Progenitor cell of endocrine pancreas (in vitro differentiated cells): ENCODE measurements around the gene ZDHHC14. TPM values are rescaled to one million over a fixed set of nuclear protein-coding genes. Genes with fewer than 3 reads are reported as not detected.

ENCODE experiments used
- DNase-seq: peaks from one replicate; pipeline ENCODE4 v3.0.0; 2021; ENCODE audit warnings: low spot score; ENCODE audit not compliant: unreplicated experiment
- H3K27ac Mint-ChIP-seq: 2 replicates; pipeline ENCODE4 v1.8.0; 2021; ENCODE audit warnings: mild to moderate bottlenecking, moderate library complexity, mixed read lengths
- H3K27me3 Mint-ChIP-seq: 2 replicates; pipeline ENCODE4 v1.8.0; 2021; ENCODE audit warnings: mixed read lengths
- H3K36me3 Mint-ChIP-seq: 2 replicates; pipeline ENCODE4 v1.8.0; 2022; ENCODE audit warnings: mixed read lengths; ENCODE audit not compliant: insufficient read depth
- H3K4me1 Mint-ChIP-seq: 2 replicates; pipeline ENCODE4 v1.8.0; 2021; ENCODE audit warnings: low read depth, mixed read lengths
- H3K4me3 Mint-ChIP-seq: 2 replicates; pipeline ENCODE4 v1.8.0; 2021; ENCODE audit warnings: low read depth, mild to moderate bottlenecking, moderate library complexity, mixed read lengths
- H3K9me3 Mint-ChIP-seq: 2 replicates; pipeline ENCODE4 v1.8.0; 2021; ENCODE audit warnings: low read depth, mixed read lengths
- total RNA-seq: library from RNA; stranded (reverse); gene quantifications from 2 replicates; pipeline ENCODE4 v1.2.1, GENCODE V29; 2021
- TF ChIP-seq, protein P1 (sequence below): fragments of 200-600 bp; sonication (generic); IDR thresholded peaks from one replicate; pipeline ENCODE4 v1.5.0; 2021; ENCODE audit warnings: antibody characterized with exemption, mild to moderate bottlenecking; ENCODE audit not compliant: unreplicated experiment

Gene ZDHHC14
- total RNA-seq, 1 donor from 2014 or later: 9.0 TPM

DNA sequence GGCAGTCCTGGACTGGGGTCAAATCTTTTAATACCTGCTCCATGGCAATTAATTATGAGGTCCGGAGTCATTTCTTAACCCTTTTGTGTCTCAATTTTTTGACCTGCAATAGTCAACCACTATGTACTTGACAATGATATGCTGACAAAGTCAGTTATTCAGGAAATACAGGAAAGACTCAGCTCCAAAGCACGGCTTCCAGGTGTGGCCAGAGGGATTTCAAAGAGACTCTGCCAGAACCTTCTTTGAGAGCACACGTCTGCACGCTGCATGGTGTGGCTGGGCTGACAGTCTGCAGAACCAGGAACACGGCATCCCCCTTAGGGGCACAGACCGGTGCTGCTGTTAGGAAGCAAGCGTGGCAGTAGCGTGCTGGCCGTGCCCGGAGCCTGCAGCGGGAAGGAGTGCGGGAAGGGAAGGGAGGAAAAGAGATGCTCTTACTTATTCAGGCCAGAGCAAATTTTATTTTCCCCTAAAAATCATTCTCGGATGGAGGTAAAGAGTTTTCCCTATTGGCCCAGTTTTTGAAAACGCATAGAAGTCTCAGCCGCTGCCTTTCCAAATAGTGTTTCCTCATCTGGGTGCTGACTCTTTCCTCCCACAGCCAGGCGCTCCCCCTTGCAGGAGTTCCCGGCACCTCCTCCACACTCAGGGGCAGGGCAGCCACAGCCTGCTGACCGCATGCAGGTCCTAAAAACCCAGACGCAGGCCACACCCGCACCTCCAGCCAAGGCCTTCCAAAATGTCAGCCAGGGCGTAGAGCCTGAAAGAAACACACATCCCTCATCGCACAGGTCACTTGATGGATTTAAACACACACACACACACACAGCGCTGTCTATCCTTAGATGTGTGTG lies 254.6 kb downstream of the ZDHHC14 start:
- DNase-seq: no peak
- Mint-ChIP-seq H3K27ac (no peak overlapping the region), H3K4me1 (peaks cover 2% of the 10 kb centered on the region), H3K36me3 (no peaks in the 10 kb centered on the region), H3K4me3 (no peak overlapping the region), H3K9me3 (no peaks in the 10 kb centered on the region), H3K27me3 (no peaks in the 10 kb centered on the region)
- TF ChIP-seq, protein P1, sequence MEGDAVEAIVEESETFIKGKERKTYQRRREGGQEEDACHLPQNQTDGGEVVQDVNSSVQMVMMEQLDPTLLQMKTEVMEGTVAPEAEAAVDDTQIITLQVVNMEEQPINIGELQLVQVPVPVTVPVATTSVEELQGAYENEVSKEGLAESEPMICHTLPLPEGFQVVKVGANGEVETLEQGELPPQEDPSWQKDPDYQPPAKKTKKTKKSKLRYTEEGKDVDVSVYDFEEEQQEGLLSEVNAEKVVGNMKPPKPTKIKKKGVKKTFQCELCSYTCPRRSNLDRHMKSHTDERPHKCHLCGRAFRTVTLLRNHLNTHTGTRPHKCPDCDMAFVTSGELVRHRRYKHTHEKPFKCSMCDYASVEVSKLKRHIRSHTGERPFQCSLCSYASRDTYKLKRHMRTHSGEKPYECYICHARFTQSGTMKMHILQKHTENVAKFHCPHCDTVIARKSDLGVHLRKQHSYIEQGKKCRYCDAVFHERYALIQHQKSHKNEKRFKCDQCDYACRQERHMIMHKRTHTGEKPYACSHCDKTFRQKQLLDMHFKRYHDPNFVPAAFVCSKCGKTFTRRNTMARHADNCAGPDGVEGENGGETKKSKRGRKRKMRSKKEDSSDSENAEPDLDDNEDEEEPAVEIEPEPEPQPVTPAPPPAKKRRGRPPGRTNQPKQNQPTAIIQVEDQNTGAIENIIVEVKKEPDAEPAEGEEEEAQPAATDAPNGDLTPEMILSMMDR: no peak

DNA sequence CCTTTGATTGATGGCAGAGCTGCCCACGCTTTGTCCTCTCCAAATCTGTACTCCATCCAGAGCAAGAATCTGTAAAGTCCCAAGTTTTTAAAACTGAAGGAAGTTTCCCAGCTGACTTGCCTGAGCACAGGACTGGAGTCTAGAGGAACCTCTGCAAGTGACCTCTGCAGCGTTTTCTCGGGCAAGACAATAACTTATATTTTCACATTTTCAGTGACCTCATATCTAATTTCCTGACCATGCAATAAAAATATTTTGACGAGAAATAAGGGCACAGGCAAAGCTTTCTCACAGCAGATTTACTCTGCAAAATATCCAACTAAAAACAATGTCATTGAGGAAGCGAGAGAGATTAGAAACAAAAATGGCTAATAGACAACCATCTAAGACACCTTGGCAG lies 256.5 kb downstream of the ZDHHC14 start:
- DNase-seq: no peak
- Mint-ChIP-seq H3K27me3 (no peaks in the 10 kb centered on the region), H3K27ac (no peak overlapping the region), H3K4me3 (no peak overlapping the region), H3K36me3 (no peaks in the 10 kb centered on the region), H3K4me1 (peaks cover 2% of the 10 kb centered on the region), H3K9me3 (no peaks in the 10 kb centered on the region)
- TF ChIP-seq, protein P1: no peak

GRCh38 chr6:157637941-157638662 lies 257.1 kb downstream of the ZDHHC14 start:
- Mint-ChIP-seq H3K27me3 (no peaks in the 10 kb centered on the region), H3K27ac (no peak overlapping the region), H3K4me3 (no peak overlapping the region)

GRCh38 chr6:157638779-157639178 lies 257.8 kb downstream of the ZDHHC14 start:
- H3K27me3 Mint-ChIP-seq: no peaks in the 10 kb centered on the region

More at GRCh38 chr6:157637941-157638662, 257.1 kb downstream of the ZDHHC14 start:
- TF ChIP-seq, protein P1: no peak
- no peaks in the 10 kb centered on the region for H3K36me3 Mint-ChIP-seq
- peaks cover 2% of the 10 kb centered on the region for H3K4me1 Mint-ChIP-seq
- H3K9me3 Mint-ChIP-seq: no peaks in the 10 kb centered on the region
- no peak for DNase-seq

More at GRCh38 chr6:157638779-157639178, 257.8 kb downstream of the ZDHHC14 start:
- no peak overlapping the region for H3K4me3 Mint-ChIP-seq
- no peak for DNase-seq
- H3K36me3 Mint-ChIP-seq: no peaks in the 10 kb centered on the region
- no peaks in the 10 kb centered on the region for H3K9me3 Mint-ChIP-seq
- TF ChIP-seq, protein P1: no peak
- no peak overlapping the region for H3K27ac Mint-ChIP-seq
- H3K4me1 Mint-ChIP-seq: peaks cover 2% of the 10 kb centered on the region
